Hematopoietic multipotent progenitor cell treated with erythropoietin and hydrocortisone succinate and interleukin-3 and kit ligand, for 8 days (in vitro differentiated cells): Measurements from ENCODE around the gene GRIFIN.
A peak's percentile ranks its signal among the peaks of the same experiment; 100 is the strongest.

ENCODE experiments used
- DNase-seq: peaks from one replicate; pipeline ENCODE4 v3.0.0-alpha.2; 2015

Gene GRIFIN

DNA sequence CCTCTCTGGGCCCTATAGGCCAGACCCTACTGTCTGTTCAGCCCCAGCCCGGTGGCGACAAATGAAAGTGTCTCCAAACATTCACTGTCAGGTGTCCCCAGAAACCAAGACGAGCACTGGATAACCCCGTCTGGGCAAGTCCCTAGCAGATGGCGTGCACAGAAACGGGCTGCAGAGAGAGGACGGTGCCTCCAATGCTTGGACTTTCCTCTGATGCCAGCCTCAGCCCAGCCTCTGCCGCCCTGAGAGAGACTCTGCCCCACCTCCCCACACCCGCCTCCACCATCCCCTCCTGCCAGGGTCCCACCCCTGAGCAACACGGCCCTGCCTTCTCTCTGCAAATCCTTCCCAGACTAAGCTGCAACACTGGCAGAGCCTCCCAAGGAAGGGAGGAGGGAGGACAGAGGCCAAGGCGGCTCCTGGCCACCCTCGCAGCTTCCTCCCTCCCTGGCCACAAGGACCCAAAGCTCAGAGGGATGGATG, 36.0 kb upstream of the GRIFIN start:
- no peak for DNase-seq

DNA sequence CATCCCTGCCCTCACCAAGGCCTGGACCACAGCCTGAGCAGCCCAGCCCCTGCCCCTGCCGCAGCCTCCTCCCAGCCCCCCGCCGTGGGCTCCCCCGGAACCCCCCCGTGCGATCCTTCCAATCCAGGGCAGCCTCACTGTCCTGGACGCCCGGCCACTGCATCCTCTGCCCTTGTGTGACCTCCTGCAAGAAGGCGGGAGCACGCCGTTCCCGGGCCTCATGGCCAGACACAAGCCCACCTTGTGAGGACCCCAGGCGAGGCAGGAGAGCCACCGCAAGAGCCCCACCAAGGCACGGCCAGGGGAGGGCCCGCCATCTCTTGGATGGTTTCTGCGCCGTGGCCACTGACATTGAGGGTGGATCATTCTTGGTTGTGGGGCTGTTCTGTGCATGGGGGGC, 35.6 kb upstream of the GRIFIN start:
- no peak for DNase-seq

DNA sequence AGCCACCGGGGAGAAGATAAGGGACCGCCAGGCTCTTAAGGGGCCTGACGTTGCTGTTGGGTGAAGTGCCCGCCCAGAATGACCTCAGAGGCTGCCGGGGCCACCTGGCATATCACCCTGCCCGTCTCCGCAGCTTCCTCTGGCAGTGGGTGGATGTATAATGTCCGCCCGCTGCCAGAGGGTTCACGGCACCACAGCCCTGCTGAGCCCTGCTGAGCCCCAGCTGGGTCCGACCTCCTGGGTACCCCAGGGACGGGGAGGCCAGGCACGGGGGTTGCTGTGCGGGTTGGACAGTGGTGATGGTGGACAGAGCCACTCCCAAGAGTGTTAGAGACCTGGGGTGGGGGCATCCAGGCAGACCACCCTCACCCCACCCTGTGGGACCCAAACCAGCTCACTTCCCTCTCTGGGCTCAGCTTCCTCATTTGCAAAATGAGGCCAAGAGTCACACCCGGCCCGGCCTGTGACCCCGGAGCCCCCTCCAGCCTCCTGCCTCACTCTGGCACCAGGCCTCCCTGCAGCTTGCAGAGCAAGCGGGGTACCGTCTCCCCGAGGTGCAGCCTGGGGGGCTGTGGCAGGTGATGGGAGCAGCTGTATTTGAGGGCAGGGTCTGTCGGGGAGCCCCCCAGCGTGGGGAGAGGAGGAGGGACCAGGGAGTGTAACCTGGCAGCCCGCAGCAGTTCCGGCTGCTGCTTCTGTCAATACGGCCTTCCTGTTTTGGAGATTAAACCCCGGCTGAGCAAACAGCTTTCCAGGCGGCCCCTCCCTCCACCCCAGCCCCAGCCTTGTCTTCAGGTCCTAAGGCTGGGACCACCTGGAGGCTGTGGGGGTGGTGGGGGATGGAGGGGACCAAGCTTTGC, 34.9 kb upstream of the GRIFIN start:
- DNase-seq: peak; percentile 52

DNA sequence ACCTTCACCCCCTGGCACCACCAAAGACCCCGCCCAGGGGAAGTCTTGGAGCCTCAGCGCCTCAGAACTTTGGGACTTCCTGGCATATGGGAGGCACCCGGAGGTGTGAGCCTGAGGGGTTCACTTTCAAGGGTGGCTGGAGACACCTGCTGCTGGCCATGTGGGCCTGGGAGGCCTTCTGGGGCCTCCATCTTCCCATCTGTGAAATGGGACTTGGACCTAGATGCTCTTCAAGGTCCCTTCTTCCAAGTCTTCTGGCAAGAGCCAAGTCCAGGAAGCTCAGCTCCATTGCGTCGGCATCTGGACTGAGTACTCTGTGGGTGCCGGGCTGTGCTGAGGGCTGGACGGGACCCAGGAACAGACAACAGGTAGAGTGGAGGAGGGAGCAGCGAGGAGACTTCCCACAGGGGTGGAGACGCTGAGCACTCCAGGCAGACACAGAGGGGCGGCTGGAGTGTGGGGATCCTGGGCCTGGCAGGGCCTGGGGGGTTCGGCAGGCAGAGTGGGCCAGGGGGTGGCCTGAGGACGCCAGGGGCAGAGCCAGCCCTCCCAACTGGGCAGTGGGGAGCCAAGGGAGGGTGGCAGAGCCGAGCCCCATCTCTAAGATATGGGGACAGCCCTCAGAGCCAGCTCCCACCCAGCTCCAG, 34.1 kb upstream of the GRIFIN start:
- DNase-seq: no peak

DNA sequence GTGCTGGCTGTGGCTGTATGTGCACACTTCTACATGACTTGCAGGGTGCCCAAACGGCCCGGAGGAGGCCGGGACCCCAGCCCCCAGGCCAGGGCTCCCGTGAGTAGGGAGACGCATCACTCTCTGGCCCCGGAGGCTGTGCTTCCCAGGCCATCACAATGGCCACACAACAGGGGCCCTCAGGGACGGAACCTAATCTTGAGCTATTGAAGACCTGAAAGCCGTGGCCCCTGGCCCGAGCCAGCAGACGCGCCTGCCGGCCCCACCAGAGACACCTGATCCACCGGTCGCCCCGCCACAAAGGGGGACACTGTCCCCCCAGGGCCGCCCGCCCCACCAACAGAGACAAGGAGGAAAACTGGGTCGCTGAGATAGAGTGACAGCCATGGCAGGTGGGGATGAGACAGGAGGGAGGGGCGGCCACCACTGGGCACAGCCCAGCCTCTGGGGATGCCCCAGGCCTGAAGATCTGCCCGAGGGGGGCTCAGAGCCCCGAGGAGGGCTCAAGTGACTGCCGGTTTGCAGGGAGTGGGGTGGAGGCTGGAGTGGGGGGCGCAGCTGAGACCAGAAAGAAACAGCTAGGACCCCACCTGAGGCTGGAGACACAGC, 33.2 kb upstream of the GRIFIN start:
- no peak for DNase-seq

DNA sequence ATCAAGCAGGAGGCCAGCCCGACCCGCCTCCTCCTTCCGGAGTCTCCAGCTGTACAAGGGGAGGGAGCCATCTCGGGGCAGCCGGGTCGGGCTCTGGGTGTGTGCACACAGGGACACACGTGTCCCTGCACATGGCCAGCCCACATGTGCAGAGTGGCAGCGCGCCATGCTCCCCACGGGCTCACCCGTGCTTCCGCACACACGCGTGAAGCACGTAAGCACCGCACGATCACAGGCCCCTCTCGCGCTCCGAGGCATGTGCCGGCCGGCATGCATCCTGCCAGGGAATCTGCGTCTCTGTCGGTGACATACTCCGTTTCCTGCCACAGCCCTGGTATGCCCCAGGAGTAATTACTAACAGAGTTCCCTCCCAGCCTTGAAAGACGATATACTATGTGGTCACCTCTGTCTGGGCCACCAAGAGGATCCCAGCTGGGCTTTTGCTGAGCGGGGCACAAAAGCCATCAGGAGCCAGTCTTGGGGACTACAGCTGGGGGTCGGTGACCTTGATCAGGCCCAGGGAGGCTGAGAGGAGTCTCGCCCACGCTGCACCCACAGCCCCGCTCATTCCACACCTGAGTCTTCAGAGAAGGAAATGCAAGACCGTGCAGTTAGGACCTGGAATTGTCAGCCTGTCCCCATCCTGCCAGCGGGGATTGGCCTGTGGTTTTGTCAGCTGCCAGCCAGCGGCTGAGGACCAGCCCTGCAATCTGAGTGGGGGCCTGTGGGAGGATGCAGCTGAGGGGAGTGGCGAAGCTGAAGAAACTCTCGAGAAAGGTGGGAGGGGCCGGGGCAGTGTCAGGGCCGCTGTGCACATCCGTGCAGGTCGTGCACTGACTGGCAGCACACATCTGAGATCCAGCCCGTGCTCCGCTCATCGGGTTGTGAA, 32.4 kb upstream of the GRIFIN start:
- DNase-seq: no peak

DNA sequence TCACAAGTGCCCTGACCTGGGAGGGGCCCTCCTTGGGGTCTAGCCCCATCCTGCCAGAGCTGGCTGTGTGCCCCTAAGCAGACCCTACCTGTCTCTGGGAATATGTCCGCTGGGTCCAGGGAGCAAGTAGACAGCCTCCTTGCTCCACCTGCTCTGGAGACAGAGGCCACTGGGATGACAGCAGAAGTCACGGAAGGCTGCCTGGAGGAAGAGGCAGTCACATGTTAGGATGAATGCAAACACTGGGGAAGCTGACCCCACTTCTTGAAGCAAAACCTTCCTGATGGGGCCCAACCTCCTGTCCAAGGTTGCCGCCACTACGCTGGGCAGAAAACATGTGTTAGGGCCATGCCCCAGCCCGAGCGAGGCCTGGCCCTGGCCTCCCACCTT, 31.7 kb upstream of the GRIFIN start:
- DNase-seq: no peak

DNA sequence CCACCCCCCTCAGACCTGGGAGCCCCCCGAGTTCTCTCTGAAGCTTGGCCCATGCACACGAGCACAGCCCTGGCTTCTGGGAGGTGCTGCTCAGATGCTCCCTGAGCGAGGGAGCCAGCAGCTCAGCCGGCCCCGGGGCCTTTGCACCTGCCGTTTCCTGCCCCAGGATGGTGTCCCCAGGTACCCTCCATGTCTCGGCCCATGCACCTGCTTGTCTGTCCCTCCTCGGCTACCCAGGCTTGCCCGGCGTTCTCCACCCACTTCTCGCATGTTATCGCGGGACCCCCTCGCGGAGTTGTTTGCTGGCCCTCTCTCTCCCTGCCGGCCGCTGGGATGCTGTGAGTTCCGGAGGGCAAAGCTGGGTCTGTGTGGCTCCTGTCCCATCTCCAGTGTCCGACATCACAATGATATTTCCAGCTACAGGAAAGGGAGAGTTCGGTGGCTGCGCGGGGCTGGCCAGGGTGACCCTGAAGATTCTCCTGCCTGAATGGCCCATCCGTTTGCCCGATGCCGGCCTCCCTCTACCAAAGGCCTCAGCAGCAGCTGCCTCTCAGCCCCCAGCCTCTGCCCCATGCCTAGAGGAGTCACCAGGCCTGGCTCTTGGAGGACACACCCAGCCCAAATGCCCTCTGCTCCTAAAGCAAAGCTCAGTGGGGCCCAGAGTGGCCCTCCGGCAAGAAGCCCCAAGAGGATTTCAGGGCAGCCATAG, 31.2 kb upstream of the GRIFIN start:
- no peak for DNase-seq

DNA sequence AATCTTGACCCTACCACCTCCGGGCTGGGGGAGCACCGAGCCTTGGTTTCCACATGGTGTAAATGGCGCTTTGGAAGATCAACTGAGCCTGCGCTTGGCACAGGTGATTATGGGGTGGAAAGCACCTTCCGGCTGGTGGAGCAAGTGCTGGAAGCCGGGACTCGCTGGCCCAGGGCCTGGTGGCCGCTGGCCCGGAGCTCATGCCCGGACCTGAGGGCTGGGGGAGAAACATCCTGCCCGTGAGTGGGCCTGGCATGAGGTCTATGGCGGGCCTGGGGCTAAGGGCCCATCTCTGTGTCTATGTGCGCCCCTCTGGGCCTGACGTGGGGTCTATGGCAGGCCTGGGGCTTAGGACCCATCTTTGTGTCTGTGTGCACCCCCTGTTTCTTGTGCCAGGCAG, 29.2 kb upstream of the GRIFIN start:
- DNase-seq: no peak

DNA sequence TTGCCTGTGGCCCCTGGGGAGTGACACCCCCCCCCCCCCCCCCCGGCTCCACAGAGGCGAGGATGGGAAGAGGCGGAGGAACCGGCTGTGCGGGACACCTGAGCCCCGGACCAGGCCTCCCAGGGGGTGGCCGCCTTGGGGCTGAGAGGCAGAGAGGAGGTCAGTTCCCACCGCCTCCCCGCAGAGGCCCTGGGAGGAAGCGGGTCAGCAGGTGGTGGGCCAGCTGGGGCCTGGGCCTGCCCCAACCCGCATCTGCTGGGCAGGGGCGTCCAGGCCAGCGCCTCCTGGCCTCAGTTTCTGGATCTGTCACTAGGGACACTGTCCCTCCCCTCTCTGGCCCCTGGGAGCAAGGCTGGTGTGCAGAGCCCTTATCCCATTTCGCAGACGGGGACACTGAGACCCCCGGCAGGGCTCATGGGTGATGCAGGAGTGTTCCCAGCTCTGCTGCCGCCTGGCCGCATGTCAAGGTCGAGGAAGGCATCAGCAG, 28.7 kb upstream of the GRIFIN start:
- no peak for DNase-seq

DNA sequence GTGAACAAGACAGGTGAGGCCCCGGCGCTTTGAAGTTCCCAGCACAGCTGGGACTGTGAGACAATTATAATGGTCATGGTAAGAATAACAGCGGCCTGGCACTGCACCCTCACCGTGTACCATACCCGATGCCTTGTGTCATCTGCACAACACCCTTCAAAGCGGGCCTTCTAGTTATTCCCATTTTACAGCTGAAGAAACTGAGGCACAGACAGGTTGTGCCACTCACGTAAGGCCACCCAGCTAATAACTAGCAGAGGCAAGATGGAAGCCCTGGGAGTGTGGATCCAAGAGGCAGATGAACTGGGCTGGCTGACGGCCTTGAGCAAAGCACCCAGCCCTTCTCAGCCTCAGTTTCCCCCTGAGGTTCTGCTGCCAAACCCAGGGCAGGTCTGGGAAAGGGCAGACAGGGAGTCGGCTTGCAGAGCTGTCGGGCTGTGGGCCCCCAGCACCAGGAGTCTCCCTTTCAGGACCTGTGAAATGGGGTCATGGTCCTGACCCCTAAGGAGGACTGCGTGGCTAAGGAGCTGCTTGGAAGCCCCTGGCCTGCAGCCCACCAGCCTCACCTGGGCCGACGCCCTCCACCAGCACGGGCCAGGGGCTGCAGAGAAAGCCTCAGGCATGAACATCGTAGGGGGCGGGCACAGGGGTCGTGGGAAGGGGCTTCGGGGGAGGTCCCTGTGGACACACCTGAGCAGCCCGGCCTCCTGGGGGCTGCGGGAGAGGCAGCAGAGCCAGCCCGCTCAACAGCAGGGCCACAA, 28.1 kb upstream of the GRIFIN start:
- no peak for DNase-seq

DNA sequence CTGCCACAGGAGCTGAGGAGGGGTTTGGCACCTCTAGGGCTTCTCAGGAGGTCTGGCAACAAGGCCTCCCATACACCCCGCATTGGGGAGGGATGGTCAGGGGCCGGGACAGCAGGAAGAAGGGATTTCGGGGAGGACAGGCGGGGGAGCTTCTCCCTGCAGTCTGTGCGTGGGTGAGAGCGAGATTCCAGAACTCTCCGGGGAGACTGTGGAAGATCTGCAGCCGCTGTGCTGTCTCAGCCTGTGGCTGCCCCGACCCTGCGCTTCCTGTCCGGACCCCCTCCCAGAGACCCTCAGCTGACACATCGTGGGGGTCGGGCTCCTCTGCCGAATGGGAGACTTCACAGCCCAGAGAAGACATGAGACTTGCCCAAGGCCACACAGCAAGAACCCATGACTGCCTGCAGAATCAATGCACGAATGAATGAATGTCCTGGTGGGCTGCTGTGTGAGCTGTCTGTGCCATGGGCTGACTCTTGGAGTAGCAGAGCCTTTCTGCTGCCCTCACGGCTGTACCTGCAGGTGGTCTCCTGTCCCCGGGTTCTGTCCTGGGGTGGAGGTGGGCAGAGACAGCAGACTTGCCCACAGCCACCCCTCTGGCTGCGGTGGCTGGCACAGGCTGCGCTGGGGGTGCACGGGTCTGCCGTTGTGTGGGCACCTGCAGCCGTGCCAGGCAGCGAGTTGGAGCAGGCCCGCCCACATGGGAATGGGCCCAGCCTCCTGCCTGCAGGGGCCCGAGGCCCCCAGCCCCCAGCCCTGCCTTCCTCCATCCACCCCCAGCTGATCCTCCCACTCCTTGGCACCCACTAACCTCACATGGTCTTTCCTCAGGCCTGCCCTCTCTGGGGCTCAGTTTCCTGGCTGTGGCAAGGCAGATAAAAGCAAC, 27.1 kb upstream of the GRIFIN start:
- DNase-seq: no peak

DNA sequence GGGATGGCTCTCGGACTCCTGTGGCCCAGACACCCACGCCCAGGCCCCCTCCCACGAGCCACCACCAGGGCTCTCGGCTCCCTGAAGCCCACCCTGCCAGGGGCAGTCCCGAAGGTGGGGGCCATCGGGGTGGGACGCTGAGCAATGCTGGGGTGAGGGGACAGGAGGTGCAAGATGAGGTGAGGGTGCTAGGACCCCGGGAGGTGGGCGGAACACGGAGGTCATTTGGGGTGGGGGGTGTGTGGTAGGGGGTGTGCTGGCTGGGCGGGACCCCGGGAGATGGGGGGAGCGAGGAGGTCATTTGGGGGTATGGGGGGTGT, 26.4 kb upstream of the GRIFIN start:
- no peak for DNase-seq

DNA sequence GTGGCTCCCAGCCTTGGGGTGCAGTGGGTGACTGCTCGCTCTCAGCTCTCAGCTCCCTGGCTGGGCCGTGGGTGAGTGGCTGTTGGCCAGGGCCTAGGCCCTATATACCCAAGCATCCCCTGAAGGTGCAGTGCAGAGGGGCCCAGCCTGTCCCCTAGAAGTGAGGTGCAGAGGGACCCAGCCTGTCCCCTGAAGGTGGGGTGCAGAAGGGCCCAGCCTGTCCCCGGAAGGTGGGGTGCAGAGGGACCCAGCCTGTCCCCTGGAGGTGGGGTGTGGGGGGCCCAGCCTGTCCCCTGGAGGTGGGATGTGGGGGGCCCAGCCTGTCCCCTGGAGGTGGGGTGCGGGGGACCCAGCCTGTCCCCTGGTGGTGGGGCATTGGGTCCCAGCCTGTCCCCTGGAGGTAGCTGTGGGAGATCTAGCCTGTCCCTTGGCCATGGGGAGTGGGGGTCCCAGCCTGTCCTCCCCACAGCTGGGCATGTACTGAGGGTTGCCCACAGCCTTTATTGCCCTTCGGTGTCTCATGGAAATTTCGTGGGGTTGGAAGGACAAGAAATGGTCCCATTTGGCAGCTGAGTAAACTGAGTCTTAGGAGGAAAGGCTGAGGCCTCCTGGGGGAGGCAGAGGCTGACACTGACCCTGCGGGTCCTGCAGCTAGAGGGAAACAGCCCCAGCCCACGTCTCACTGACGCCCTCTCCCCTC, 25.9 kb upstream of the GRIFIN start:
- DNase-seq: no peak

DNA sequence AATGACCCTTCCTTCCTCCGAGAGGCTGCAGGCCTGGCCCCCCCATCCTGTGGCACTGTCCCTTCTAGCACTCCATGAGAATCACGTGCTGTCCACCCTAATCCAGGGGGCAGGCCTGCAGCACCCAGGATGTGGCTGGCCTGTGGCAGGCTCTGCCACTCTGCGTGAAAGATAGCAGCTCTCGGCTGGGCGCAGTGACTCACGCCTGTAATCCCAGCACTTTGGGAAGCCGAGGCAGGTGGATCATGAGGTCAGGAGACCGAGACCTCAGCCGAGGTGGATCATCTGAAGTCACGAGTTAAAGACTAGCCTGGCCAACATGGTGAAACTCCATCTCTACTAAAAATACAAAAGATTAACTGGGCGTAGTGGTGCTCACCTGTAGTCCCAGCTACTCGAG, 24.5 kb upstream of the GRIFIN start:
- DNase-seq: no peak

DNA sequence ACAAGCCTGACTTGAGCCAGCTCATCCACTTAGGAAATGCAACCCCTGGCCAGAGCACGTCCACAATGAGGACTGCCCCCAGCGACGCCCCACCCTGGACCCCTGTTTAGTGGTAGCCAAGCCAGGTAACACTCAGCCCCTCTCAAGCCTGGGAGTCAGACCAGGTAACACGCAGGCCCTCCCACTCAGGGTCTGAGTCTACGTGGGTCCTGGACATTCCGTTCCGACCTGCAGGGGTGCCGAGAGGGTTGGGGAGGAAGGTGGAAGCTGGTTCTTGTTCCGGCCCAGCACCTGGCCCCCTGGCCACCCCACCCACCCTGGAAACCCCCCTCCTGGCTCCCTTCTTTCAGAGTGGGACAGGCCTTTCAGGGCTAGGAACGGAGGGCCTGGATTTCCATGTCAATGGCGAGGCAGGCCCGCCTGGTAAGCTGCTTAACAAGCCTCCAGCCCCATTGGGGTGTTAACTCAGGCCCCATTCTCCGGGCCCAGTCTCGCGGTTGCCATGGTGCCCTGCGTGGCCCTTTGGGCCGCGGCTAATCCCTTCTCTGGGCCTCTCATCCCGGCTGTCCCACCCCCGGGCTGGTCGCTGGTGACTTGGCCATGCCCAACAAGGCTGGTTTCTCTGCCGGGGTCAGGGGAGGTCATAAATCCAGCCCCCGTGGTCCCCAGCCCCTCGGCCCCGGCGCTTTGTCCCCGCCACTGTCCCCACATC, 23.7 kb upstream of the GRIFIN start:
- no peak for DNase-seq

DNA sequence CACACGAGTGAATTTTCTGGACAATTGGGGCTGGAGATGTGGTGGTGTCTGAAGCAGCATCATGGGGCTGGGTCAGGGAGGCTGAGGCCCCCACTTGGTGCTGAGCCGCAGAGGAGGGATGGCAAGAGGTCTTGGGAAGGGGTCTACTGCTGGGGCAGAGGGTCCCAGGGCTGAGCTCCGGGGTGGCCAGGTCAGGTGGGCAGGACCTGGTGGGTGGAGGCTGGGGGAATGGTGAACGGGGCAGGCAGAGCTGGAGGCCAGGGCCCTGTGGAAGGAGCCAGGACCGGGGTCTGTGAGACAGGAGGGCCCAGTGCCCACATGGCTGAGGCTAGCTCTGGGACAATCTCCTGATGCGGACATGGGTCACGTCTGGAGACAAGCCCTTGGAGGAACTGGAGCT, 23.0 kb upstream of the GRIFIN start:
- DNase-seq: no peak

DNA sequence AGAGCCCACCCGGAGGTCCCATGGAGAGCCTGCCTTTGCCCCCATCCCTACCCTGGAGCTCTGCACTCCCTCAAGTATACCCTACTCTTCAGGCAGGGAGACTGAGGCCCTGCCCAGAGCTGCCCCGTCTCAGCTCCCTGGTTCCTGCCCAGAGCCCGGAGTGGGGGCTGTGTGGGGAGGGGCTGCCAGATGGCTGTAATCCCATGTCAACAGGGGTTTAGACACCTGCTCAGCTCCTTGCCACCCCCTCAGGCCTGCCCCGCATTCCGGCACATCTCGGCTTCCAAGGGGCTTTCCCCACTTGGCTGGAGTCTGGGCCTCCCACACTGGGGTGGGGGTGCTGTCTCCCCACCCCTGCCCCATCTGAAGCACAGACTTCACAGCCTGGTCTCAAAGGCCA, 22.5 kb upstream of the GRIFIN start:
- no peak for DNase-seq
